ENCODE measurements around the gene CASP2.

GRCh38 chr7:143315776-143316175, 27.6 kb downstream of the CASP2 start, which contains the start of gene CLCN1:
- TF ChIP-seq, protein P1, sequence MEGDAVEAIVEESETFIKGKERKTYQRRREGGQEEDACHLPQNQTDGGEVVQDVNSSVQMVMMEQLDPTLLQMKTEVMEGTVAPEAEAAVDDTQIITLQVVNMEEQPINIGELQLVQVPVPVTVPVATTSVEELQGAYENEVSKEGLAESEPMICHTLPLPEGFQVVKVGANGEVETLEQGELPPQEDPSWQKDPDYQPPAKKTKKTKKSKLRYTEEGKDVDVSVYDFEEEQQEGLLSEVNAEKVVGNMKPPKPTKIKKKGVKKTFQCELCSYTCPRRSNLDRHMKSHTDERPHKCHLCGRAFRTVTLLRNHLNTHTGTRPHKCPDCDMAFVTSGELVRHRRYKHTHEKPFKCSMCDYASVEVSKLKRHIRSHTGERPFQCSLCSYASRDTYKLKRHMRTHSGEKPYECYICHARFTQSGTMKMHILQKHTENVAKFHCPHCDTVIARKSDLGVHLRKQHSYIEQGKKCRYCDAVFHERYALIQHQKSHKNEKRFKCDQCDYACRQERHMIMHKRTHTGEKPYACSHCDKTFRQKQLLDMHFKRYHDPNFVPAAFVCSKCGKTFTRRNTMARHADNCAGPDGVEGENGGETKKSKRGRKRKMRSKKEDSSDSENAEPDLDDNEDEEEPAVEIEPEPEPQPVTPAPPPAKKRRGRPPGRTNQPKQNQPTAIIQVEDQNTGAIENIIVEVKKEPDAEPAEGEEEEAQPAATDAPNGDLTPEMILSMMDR (IDR thresholded peaks at IDR 0.05): no peak
- no peak for TF ChIP-seq POLR2A (IDR thresholded peaks at IDR 0.05)
- no peak for TF ChIP-seq POLR2AphosphoS5 (IDR thresholded peaks at IDR 0.05)
- no peak for TF ChIP-seq EP300 (IDR thresholded peaks at IDR 0.05)
